Osteocyte (in vitro differentiated cells): Measurements from ENCODE around the gene TTLL10. TPM values are rescaled to one million over a fixed set of nuclear protein-coding genes. Genes with fewer than 3 reads are reported as not detected.

Source experiments
- DNase-seq: peaks from one replicate; pipeline ENCODE4 v3.0.0; 2021; ENCODE audit warnings: mixed read lengths; ENCODE audit not compliant: unreplicated experiment; ENCODE audit errors: extremely low spot score
- H3K27ac Mint-ChIP-seq: one replicate; pipeline ENCODE4 v1.8.0; 2021; ENCODE audit warnings: mild to moderate bottlenecking, mixed read lengths; ENCODE audit not compliant: unreplicated experiment
- H3K27me3 Mint-ChIP-seq: one replicate; pipeline ENCODE4 v1.8.0; 2021; ENCODE audit warnings: mixed read lengths; ENCODE audit not compliant: unreplicated experiment
- H3K36me3 Mint-ChIP-seq: one replicate; pipeline ENCODE4 v1.8.0; 2021; ENCODE audit warnings: mixed read lengths; ENCODE audit not compliant: unreplicated experiment
- H3K4me1 Mint-ChIP-seq: one replicate; pipeline ENCODE4 v1.8.0; 2021; ENCODE audit warnings: mixed read lengths; ENCODE audit not compliant: unreplicated experiment
- H3K4me3 Mint-ChIP-seq: one replicate; pipeline ENCODE4 v1.8.0; 2021; ENCODE audit warnings: mild to moderate bottlenecking, moderate library complexity, mixed read lengths; ENCODE audit not compliant: unreplicated experiment
- H3K9me3 Mint-ChIP-seq: one replicate; pipeline ENCODE4 v1.8.0; 2021; ENCODE audit warnings: mixed read lengths; ENCODE audit not compliant: unreplicated experiment
- CTCF ChIP-seq: fragments of 200-600 bp; sonication (generic); IDR thresholded peaks from 2 replicates; pipeline ENCODE4 v1.5.0; 2021; ENCODE audit warnings: antibody characterized with exemption, mild to moderate bottlenecking, moderate library complexity
- total RNA-seq: library from RNA; stranded (reverse); gene quantifications from 2 replicates; pipeline ENCODE4 v1.2.1, GENCODE V29; 2021

Gene TTLL10
- total RNA-seq, 1 donor from 2014 or later: not detected

DNA sequence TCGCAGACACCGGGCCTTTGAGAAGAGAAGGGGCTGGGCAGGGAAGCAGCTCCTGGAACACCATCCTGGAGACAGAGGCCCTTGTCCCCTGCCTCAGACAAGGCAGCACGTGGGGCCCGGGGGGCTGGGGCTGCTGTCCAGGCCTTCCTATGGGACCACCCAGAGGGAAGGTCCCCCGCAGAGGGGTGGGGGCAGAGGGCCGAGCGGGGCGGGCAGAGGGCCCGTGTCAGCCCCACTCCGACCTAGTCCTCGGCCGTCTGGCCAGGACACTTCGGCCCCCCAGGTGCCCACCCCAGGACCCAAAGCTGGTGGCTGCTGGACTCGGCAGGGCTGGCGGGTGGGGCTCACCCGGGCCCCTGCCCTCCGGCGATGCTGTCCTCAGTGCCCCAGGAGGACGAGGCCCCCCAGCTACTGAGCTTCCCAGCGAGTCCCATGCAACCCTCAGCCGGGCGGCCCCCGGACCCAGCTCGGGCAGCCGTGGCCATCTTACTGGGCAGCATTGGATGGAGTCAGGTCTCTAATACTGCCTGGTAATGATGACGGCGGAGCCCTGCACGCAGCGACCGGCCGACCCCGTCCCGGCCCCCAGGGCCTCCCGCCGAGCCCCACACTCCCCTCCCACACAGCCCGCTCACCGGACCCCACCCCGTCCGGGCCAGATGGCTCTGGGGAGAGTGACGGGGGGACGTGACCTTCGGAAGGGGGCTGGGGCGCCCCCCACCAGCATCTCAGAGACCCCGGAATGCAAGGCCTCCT lies 6.9 kb upstream of the TTLL10 start:
- TF ChIP-seq CTCF: no peak
- H3K36me3 Mint-ChIP-seq: no peaks in the 10 kb centered on the region
- no peak overlapping the region for H3K27ac Mint-ChIP-seq

GRCh38 chr1:1167398-1167821 lies 6.3 kb upstream of the TTLL10 start:
- no peaks in the 10 kb centered on the region for H3K27me3 Mint-ChIP-seq
- no peaks in the 10 kb centered on the region for H3K36me3 Mint-ChIP-seq
- no peaks in the 10 kb centered on the region for H3K9me3 Mint-ChIP-seq
- no peak overlapping the region for H3K4me3 Mint-ChIP-seq
- H3K4me1 Mint-ChIP-seq: peaks cover 9% of the 10 kb centered on the region
- DNase-seq: no peak
- no peak for TF ChIP-seq CTCF
- H3K27ac Mint-ChIP-seq: no peak overlapping the region

More for the DNA sequence above, 6.9 kb upstream of the TTLL10 start:
- DNase-seq: no peak
- Mint-ChIP-seq H3K4me3 (no peak overlapping the region), H3K9me3 (no peaks in the 10 kb centered on the region), H3K27me3 (no peaks in the 10 kb centered on the region), H3K4me1 (peaks cover 9% of the 10 kb centered on the region)

DNA sequence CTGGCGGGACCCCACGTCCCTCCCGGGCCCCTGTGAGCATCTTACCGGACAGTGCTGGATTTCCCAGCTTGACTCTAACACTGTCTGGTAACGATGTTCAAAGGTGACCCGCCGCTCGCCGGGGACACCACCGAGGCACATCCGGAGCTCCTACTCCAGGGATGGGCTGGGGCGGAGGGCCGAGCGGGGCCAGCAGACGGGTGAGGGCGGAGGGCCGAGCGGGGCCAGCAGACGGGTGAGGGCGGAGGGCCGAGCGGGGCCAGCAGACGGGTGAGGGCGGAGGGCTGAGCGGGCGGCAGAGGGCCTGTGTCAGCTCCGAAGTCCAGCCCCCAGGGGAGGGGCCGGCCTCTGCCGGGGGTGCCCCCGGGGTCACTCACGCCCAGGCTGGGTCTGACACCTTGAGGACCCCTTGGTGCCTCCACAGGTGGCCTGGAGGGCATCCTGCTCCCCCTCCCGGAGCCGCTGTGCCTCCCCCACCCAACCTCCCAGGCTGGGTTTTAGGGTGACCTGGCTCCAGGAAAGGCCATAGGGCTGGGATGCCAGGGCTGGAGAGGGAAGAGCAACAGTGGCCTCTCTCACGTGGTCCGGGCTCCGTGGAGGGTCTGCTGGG lies 5.7 kb upstream of the TTLL10 start:
- Mint-ChIP-seq H3K4me1 (peaks cover 9% of the 10 kb centered on the region), H3K4me3 (no peak overlapping the region), H3K27me3 (no peaks in the 10 kb centered on the region), H3K27ac (no peak overlapping the region), H3K36me3 (no peaks in the 10 kb centered on the region), H3K9me3 (no peaks in the 10 kb centered on the region)
- no peak for TF ChIP-seq CTCF
- no peak for DNase-seq

DNA sequence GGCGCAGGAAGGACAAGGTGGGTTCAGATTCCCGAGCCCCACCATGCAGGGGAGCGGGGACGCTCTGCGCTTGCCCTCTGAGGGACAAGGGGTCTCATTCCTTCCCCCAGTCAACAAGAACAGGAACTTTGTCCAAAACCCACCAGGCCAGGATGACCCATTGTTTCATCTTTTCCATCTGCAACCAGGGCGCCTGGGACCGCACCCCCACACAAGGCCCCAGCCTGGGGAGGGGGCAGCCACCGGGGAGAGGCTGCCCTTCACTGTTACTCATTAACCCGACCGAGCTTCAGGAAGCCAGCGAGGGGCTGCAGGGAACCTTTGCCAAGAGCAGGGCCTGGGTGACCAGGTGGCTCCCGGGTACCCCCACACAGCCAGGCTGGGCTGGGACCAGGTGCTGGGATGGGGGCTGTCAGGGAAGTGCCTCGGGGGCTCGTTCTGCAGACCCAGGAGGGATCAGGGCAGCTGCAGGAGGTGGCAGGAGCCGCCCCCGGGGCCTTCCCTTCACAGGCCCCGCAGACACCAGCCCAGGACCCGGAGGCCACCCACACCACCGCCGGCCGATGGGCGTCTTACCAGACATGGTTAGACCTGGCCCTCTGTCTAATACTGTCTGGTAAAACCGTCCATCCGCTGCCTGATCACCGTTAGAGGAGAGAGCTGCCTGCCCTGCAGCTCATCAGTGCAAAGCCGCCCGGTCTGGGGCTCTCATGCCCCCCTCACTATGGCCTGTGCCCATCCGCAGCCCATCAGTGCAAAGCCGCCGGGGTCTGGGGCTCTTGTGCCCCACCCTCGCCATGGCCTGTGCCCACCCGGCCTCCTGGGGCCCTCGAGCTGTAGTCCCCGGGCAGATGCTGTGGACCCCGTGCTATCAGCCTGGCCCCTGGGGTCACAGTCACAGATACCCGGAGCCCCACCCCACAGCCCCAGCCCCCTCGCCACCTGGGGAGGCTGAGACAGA lies 4.9 kb upstream of the TTLL10 start:
- Mint-ChIP-seq H3K4me1 (peaks cover 9% of the 10 kb centered on the region), H3K4me3 (no peak overlapping the region), H3K9me3 (no peaks in the 10 kb centered on the region), H3K36me3 (no peaks in the 10 kb centered on the region), H3K27me3 (no peaks in the 10 kb centered on the region), H3K27ac (no peak overlapping the region)
- TF ChIP-seq CTCF: no peak
- no peak for DNase-seq
